GM19238 (cell line): ENCODE measurements around the gene ZNRF3.
"Not testable (repeated sequence)": the region's sequence is repeated elsewhere in the genome, so short reads cannot be mapped to it uniquely, and the experiment has no call there.

Experiments used
- DNase-seq: peaks from one replicate; pipeline ENCODE4 v3.0.0; 2011; ENCODE audit warnings: low spot score; ENCODE audit not compliant: insufficient read length

The ZNRF3 gene

DNA sequence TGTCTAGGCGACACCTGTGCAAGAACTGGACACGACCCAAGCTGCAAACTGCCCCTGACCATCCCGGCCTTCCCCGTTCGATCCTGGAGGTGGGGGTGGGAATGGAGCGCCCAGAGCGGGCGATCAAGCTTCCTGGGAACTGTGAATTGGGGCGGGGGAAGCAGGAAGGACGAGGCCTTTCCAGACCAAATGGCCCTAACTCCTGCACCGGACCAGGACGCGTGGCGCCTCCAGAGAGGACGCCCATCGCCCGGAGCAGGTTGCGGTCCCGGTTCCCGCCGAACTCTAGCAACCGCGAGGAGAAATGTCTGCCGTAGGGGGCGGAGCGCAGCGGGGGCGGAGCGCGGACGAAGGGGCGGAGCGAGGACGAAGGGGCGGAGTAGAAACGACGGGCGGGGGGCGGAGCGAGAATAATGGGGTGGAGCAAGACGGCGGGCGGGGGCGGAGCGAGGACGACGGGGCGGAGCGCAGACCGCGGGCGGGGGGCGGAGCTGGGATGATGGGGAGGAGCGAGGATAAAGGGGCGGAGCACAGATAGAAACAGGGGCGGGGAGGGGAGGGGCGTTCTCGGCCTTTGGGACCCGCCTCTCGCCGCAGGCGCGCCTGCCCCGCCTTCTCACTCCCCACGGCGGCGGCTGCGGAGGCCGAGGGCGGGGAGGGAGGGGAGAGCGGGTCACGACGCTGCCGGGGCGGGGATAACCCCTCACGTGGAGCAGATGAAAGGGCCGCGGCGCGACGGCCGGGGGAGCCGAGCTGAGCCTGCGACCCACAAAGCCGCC is at the start of gene ZNRF3:
Gene ZNRF3 (plus strand): TSS at position 695 of the 779 bp plus-strand sequence. CDS start 195 bp downstream, outside the sequence.
- peak; percentile 62 for DNase-seq

- DNase-seq: no peak
Observed at GRCh38 chr22:28835630-28836189, 47.7 kb upstream of the ZNRF3 start.

- DNase-seq: no peak
Observed at GRCh38 chr22:28837640-28838039, 45.7 kb upstream of the ZNRF3 start.

DNA sequence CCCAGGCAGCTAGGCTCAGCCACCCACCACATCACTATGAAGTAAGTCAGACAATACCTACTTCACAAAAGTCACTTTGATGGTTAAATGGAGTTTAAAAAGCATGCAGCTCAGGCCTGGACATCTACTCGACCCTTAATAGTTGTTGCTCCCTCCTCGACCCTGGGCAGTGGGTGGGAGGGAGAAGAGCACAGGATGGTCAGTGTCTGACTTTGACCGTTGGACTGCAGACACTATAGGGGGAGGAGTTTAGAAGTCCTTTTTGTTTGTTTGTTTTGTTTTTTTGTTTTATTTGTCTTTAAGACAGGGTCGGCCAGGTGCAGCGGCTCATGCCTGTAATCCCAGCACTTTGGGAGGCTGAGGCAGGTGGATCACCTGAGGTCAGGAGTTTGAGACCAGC is 44.4 kb upstream of the ZNRF3 start:
- DNase-seq: no peak

DNA sequence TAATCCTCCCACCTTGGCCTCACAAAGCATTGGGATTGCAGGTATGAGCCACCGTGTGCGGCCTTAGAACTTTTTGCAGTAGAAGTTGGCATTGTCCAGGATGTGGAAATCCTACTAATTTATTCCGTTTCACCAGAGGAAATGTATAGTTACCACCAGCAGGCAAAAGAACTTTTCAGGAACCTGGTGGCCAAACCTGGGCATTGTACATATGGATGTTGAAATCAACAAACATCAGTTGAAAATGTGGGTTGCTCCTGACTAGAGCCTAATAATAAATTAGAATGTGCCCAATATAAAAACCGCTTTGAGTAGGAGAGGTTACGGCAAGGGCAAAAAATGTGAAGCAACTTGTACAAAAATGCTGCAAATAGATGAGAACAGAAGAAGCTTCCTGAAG is 42.3 kb upstream of the ZNRF3 start:
- no peak for DNase-seq

DNA sequence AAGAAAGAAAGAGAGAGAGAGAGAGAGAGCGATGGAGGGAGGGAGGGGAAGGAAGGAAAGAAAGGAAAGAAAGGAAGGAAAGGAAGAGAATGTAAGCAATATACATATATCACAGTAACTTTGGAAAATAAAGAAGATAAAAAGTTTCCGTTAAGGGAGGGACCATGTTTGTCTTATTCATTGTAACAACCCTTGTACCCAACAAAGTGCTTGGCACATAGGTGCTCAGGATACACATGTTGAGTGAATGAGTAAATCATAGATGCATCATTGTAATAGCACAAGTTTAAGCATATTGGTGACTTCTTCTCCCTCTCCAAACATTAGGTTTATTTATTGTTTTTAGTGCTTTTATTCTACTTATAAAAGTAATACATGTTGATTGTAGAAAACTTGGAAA is 39.7 kb upstream of the ZNRF3 start:
- no peak for DNase-seq

DNA sequence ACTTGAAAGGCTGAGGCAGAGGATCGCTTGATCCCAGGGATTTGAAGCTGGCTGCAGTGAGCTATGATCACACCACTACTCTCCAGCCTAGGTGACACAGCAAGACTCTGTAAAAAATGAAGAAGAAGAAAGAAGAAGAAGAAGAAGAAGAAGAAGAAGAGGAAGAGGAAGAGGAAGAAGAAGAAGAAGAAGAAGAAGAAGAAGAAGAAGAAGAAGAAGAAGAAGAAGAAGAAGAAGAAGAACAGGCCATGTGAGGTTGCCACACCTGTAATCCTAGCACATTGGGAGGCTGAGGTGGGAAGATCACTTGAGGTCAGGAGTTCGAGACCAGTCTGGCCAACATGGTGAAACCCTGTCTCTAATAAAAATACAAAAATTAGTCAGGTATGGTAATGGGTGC is 39.1 kb upstream of the ZNRF3 start:
- DNase-seq: not testable (repeated sequence)

- no peak for DNase-seq
Observed at GRCh38 chr22:28846994-28847393, 36.4 kb upstream of the ZNRF3 start.

- peak; percentile 45 for DNase-seq
Observed at GRCh38 chr22:28855355-28856094, 27.8 kb upstream of the ZNRF3 start.

DNA sequence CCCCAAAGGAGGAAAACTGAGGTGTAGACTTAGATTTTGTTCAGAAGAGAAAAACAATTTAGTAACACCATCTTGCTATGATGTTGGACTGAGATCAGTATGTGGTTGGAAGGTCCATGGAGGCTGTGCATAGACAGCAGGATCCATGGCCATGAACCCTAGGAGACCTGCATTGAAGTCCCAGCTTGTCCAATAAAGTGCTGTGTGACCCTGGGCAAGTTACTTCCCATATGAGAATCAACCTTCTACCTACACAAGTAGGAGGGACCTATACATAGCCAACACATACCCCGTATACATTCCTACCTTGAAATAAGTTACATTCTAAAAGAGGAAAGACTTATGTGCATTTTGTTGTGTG is 27.3 kb upstream of the ZNRF3 start:
- no peak for DNase-seq

DNA sequence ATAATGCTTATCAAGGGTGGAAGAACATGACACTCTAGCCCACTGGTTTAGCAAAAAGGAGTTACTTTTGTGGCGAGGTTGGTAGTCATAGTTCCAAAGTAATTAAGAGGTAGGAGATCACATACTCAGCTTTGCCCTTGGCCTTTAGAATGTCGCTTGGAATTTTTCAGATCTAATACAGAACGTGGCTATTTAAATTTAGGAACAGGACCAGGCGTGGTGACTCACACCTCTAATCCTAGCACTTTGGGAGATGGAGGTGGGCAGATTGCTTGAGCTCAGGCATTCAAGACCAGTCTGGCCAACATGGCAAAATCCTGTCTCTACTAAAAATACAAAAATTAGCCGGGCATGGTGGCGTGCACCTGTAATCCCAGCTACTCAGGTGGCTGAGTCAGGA is 26.1 kb upstream of the ZNRF3 start:
- no peak for DNase-seq

DNA sequence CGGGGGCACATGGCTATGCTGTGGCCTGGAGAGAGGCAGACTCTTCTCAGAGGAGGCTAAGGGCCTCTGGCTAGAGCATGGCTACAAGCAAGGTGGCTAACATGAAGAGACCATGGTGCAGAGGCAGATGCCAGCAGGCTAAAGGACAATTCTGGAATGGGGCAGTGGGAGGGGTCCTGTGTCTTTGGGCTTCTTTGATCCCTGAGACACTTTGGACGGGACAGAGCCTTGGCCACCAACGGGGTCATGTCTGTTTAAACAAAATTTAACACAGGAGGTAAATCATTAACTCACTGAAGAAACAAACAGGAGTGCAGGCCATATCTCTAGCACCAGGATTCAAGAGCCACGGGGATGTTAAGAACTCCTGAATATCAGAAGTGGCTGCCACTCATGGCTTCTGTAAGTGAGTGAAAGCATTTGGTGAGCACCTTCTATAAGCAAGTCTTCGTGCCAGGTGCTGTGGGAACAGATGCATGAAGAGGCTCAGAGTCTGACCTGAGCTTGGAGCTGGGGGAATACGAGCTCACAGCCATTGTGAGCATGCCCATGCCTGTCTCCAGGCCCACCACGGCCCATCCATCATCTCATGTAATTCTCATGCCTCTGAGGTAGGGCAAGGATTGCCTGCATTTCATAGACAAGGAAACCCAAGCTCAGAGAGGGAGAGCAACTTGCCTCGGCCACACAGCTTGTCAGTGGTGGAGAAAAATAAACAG is 18.3 kb upstream of the ZNRF3 start:
- DNase-seq: no peak

DNA sequence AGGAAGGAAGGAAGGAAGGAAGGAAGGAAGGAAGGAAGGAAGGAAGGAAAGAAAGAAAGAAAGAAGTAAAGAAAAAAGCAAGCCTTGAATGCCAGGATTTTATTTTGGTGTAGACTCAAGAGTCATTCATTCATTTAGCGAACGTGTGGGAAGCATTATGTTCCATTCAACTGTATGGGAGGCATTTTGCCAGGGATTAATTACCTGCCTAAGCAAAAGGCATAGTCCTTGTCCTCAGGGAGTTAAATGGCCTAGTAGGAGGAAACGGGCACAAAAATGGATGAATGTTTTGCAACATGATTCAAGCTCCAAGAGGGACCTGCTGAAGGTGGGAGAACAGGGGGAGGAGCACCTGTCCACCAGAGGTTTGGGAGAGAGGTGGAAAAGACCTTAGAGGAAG is 16.2 kb upstream of the ZNRF3 start:
- DNase-seq: no peak

GRCh38 chr22:28868389-28868788 is 15.0 kb upstream of the ZNRF3 start:
- not testable (repeated sequence) for DNase-seq

GRCh38 chr22:28869736-28870135 is 13.6 kb upstream of the ZNRF3 start:
- no peak for DNase-seq

DNA sequence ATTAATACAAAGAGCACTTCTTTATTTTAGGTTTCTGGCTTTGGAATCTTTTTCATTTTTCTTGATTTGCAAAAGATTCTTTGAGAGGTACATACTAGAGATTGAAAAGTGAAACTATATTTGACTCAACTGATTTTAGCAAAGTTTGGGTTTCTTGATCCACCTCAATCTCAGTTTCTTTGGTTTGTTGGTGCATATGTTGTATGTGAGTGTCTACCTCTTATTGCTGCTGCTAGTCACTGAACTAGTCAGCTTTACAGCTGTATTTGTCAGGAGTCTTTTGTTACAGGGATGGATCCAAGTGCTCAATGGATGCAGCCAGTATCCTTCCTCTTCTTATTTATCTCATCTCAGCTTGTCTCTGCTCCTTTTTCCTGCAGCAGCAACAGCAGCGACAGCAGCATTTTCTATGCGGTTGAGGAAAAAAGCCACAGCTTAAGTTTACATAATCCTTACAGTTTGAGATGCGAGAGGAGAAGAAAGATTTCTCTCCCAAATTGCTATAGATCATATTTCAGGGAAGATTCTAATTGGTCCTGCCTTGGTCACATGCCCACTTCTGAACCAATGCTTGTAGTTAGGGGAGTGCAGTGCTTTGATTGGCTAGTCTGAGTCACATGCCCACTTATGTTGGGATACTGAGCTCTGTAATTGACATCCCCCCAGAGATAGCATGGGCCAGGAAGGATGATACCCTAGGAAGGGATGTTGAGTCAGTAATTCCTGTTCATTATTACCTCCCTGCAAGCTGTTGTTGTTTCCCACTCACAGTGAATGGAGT is 10.0 kb upstream of the ZNRF3 start:
- DNase-seq: no peak

DNA sequence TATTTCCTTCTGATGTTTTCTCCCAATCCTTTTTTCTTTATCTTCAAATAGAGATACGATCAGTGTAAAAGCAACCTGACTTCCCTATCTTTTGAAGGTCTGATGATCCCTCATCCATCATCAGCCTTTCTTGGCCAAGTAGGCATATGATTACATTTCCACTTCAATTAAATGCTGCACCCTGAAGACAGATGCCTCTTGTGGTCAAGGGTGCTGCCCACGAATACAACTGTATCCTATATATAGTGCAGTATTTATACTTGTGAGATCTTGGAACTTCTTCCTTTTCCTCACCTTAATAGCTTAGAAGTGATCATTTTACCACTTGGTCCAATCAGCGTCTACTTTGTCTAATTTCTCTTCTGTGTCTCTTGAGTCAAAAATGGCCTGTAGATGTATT is 9.3 kb upstream of the ZNRF3 start:
- no peak for DNase-seq

DNA sequence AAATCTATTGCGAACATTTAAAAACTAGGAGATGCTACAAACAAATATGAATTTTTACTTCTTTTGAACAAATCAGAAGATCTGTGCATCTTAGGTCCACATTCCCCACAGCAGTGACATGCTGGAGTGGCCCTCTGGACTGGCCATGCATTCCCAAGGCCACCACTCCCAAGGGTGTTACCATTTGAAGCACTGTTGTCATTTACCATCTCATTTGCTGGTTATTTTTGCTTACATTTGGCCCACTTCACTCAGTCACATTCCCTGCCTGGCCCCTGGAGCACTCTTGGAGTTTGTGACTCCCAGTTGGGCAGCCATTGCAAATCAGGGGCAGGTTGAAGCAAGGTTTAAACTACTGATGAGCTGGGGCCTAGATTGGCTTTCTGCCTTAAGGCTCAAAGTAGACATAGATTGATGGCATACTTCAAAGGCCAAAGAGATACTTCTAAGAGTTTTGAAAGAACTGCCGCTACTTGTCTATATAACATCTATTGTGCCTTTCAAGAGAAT is 8.5 kb upstream of the ZNRF3 start:
- no peak for DNase-seq

DNA sequence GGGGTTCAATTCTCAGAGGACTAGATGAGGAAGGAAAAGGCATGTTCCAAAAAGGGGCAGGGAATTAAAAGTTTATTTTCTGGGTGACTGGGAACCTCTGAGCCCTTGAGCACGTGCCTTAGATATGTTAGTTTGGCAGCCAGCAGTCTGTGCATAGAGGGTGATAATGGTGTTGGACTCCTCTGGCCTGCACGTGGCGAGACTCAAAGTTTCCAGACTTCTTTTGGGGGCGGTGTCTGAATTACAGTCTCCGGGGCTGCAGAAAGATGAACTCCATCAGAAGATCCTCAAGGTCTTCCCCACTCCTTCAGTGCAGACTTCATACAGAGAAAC is 861 bp upstream of the ZNRF3 start:
- no peak for DNase-seq

- no peak for DNase-seq
Observed at GRCh38 chr22:28883657-28883916, 215 bp downstream of the ZNRF3 start.
